HK-2 (cell line): ENCODE results near the gene PDCD4.

Source experiments
- DNase-seq: peaks from one replicate; pipeline ENCODE4 v3.0.0-alpha.2; 2018; ENCODE audit not compliant: unreplicated experiment

Gene PDCD4

DNA sequence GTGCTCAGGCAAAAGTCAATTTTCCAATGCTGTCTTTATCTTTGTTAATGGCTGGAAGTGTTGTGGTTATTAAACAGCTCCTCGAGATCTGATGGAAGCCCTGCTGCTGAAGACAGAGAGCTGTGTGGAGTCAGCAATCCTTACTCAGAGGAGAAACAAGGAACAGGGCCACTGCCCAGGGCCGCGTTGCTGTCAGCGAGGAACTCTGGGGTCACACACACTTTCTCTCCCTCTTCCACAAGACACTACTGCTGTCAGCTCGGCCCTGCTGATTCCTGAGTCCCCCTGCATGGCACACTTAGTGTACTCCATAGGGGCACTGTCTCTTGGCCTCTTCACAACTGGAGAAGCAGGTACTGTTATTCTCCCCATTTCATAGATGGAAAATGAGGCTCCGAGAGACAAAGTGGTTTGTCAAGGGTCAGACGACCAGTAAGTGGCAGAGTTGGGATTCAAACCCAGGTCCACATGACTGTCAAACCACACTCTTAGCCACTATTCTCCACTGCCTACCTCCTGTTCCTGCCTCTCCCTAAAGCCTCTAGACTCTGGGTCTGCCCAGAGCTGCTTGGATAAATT, 29.3 kb upstream of the PDCD4 start:
- no peak for DNase-seq

DNA sequence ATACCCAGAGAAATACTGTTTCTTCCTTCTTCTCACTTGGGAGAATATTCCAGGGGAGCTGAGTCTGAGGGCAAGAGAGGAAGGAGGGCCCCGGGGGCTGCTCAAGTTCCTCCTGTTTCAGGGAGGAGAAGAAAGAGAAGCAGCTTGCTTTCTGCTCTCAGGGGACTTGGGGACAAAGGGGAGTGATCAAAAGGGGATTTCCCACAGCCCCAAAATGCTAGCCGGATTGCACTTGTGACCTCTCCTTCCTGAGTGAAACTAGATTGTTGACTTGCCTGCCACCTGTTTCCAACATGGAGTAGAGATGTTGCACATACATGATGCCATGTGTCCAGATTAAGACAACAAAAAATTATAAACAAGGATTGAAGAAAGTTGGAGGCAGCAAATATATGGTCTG, 28.7 kb upstream of the PDCD4 start:
- no peak for DNase-seq

DNA sequence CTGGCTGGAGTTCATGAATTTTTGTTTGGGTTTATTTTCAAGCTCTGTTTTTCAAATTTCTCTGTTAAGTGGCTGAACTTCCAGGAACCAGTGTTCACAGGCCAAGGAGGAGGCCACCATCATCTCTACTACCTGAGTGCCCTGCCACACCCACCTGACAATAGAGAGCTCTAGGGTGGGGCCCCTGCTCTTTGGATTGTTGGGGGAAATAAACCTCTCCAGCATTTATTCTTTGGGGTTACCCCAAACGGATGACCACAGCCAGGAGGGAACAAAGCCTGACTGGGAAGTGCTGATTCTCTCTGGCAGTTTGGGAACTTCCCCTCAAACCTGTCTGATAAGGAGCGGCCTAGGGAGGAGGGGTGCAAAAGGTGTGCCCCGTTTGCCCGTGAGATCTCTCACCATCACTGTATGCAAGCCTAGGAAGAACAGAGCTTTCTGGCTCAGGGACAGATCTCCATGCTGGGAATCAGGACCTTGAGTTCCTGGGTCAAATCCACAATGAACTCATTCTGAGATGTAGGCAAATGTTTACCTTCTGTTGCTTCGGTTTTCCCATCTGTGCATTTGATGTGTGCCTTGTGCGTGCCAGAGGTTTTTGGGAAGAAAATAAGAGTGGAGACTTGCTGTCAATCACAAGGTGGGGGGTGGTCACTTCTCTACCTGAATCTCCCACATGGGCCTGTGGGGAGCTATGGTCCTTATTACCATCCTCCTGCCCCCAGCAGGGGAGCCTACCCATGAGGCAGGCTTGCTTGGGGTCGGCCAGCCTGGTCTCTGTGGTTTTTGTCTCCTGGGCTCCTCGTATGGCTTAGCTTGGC, 27.7 kb upstream of the PDCD4 start:
- DNase-seq = no peak

DNA sequence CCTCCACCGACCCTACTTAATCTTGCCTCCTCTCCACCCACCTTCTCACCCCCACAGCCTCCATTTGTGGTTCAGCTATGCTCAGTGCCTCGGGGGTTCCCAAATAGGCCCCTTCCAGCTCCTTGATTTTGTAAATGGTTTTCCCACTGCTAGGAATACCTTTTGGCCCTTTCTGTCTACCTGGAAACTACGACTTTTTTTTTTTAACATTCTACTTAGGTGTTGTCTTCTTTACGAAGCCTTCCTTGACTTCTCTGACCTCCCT, 27.2 kb upstream of the PDCD4 start:
- no peak for DNase-seq

DNA sequence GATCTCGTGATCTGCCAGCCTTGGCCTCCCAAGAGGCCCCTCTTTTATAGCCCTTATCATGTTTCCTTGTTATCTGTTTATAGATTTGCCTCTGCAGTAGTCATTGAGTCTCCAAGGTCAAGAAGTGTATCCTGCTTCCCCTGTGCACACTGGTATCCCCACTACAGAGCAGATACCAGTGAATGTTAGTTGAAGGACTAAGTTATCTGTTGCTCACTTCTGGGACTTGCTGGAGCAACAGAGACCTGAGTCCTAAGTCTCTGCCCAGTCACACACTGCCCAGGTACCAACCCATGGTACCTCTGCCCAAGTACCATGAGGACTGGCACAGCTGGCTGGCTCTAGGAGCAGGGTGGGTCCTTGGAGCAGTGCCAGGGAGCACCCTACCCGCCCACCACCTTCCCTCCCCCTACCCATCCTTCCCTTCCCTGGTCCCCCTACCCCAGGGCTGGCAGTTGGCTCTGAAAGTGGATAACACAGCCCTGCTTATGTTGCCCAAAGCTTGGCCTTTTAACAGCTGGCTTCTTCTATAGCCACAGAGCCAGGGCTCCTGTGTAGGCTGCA, 26.5 kb upstream of the PDCD4 start:
- no peak for DNase-seq

DNA sequence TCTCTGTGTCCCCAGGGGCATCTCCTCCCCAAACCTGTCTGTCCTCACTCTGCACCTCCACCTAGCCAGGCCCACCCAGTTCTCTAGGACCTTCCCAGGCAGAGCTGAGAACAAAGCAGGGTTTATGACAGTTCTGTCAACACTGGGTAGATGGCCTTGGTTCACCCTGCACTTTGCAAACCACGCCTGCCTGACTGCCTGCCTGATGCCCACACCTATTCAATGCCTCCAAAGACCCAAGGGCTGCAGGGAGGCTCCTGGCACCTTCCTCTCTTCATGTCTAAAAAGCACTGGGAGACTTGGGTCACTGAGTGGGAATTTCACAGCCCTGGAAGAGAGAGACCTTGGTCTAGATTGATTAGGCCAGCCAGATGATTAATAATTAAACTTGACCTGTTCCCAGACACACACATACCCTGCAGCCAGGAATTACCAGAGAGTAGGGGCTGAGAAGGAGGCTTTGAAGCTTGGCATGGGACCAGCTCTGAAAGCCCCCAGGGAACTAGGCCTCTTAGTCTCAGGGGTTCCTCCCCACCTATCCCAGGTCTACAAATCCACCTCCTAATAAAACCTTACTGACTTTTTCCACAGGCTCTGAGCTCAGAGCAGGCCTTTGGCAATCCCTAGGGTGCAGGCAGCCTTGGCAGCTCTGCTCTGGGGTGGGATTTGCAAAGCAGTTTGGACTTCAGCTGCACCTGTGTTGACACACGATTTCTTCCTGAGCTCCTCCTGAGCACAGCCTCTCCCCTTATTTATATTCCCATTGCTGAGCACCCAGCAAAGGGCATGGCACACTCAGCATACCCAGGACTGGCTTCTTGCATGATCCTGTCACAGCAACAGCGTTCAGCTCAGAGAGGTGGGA, 25.7 kb upstream of the PDCD4 start:
- no peak for DNase-seq

DNA sequence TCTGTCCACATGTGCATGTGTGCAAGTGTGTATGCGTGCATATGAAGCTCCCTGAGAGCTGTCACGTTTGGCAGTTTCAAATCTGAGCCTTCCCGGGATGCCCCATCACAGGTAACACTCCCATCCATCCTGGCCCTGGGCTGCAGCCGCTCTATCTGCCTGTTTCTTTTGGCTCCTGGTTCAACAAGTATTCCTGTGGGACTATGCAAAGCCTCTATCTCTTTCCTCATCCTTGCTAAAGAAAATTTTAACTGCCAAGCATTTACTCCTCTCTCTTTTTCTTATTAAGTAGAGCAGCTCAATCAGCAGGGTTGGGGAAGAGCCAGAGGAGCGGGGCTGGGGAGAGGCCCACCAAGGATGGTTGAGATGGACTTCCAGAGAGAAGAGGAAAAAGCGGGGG, 24.4 kb upstream of the PDCD4 start:
- no peak for DNase-seq

DNA sequence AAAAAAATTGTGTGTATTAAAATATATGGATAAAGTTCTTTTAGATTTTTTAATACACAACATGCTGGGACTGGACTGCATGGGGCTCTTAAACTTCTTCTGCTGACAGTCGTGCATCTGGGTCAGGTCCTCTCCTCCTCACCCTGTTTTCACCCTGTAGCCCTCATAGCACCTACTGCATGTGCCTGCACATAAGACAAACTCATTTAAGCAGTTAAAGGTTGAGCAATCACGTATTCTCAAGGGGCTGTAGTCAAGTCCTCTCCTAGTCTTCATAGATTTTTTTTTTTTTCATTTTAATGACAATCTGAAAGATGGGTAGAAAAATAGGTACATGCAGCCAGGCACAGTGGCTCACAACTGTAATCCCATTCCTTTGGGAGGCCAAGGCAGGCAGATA, 23.6 kb upstream of the PDCD4 start:
- DNase-seq = no peak

DNA sequence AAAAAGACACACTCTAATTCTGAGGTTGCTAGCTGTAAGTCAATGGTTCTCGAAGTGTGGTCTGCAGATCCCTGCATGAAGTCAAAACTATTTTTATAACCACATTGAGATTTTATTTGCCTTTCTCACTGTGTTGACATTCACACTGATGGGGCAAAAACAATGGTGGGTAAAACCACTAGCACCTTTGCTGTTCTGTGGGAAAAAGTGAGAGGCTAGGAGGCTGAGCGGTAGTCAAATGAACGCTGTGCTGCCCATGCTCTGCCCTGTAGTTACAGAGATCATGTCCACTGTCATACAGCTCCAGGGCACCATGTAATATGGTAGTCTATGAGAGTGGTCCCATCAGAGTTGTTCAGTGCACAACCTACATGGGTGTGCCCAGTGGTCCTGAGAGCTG, 21.6 kb upstream of the PDCD4 start:
- no peak for DNase-seq

DNA sequence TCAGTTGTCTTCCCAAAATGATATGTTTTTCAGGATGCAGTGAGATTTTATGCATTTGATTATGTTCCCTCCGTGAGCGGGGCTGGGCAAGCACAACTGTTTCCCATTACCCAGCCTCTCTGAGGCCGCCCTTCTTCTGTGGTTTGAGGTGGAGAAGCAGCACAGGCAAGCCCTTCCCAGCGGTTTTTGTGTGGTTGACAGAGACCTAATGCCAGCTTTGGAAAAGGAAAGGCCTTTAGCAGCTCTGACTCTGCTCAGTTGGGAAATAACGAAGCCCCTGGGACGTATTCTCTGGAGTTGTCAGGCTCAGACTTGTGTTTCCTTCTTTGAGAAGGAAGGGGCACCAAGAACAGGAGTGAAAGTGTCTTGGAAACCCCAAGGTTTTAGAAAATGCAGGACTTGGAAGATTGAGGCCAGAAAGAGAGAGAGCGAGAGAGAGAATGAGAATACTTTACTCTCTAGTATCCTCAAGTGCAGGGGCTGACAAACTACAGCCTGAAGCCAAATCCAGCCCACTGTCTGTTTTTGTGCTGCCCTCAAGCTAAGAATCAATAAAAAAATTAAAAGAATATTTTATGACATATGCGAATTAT, 20.6 kb upstream of the PDCD4 start:
- DNase-seq = no peak

DNA sequence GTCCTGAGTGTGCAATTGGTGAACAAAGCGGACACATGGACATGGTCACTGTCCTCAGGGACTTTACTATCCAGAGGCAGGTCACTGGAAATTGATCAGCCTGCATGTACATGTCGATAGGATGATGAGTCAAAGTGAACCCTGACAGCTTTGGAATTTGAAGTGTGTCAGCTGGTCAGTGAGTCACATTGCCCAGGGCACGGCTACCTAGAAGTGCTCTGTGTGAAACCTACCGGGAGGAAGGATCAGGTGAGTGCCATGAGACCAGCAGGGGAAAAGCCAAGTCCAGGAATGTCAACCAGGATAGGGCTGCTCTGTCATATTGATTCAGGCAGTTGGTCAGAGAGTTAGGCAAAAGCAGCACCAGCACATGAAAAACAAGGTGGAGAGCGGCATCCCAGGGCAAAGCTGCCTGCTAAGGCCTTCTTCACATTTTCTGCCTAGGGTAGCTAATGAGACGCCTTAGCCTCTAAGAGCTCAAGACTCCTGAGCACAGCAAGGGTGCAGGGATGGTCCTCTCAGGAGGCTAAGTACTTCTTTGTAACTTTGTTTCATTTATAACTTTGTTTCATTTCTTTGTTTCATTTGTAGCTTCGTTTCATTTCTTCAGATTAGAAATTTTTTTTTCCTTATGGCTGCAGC, 19.4 kb upstream of the PDCD4 start:
- peak; percentile 76 for DNase-seq

DNA sequence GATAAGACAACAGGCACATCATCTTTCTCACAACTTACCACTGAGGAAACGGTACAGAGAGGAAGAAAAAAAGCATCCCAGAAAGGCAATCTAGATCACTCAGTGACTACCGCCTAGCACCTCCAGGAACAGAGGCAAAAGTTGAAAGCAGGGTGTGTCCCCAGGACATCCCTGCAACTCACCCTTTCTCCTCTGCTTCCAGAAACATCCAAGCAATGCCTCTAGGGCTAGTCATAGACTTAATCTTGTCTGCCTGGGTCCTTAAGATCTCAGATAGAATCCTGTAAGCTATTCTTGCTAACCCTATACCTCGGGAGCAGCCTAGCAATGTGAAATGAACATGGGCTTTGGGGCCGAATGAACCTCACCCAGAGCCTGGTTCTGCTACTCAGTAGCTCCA, 18.8 kb upstream of the PDCD4 start:
- no peak for DNase-seq

DNA sequence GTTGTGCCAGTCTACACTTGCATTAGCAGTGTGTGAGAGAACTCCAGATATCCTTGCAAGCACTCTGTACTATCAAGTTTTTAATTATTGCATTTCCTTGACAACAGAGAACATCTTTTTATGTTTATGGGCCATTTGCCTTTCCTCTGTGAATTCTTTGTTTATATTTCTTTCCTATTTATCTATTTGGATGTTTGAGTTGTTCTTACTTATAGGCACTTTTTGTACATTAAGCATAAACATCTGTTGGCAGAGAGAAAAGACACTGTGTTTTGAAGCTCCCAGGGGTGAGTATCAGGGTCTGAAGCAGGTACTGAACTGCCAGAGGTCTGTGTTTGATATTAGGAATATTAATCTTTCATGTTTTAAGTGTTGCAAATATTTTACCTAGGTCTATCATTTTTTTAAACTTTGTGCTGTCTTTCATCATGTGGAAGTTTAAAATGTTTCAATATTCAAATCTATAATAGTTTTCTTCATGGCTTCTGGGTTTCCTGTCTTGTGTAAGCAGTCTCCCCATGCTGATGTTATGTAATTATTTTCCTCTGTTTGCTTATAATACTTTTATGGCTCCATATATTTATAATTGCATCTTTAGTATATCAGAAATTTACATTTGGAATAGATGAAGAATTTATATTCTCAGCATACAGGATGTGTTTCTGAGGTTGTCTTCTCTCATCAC, 17.7 kb upstream of the PDCD4 start:
- DNase-seq = no peak

DNA sequence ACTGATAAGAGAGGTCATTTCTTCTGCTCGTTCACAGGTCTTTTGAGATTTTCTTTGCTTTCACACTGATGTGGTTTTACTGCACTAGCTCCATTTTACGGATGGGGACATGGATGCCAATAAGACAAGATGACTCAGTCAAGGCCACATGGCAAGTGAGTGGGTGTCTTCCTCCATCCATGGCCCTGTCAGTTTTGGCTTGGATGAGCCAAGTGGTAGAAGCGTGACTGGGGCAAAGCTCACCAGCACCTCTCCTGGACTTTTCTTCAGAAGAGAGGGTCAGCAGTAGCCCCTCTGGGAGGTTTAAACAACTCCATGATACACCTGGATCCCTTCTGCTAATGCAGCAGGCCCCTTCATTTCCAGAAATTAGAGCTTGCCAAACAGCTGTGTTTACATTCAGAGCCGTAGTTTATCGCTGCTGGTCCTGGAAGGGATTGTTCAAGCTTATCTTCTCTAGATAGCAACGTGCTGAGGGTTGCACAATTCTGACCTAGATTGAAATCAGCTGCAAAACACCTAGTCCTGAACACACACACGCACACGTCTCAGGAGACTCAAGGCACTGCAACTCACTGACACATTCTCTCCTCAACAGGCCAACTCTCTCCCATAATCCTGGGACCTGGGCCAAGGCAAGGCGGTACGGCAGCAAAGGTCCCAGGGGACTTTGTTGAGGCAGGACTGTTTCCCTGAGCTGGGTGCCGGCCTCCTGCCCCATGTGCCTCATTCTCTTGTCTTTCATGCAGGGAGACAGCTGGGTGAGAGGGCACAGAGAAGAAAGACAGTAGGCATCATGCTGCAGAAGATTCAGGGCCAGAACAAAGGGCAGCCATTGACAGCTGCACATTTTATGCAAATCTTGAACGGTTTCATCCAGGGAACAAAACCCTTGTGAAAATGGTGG, 14.2 kb upstream of the PDCD4 start:
- DNase-seq = no peak

DNA sequence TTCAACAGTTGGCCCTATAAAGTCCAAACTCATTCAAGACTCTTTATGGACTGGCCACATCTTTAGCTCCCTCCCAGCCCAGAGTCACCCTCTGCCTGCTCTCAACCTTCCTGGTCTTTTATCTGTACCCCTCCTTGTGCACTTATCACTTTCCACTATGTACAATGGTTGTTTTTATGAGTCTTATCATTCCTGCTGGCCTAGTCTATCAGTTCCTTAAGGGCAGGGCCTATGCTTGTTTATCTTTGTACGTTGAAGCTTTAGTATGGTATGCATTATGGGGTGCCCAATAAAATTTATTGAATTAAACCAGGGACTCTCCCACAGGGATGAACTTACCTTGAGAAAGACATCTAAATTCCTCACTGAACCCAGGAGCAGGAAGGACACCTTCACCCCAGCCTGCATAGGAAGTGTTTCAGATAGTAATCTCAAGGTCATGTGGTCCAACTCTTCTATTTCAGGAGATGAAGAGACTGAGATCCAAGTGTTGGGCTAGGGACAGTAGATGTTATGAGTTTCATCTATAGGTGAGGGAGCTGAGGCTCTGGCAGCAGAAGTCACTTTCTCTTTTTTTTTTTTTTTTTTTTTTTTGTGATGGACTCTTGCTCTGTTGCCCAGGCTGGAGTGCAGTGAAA, 13.3 kb upstream of the PDCD4 start:
- no peak for DNase-seq

DNA sequence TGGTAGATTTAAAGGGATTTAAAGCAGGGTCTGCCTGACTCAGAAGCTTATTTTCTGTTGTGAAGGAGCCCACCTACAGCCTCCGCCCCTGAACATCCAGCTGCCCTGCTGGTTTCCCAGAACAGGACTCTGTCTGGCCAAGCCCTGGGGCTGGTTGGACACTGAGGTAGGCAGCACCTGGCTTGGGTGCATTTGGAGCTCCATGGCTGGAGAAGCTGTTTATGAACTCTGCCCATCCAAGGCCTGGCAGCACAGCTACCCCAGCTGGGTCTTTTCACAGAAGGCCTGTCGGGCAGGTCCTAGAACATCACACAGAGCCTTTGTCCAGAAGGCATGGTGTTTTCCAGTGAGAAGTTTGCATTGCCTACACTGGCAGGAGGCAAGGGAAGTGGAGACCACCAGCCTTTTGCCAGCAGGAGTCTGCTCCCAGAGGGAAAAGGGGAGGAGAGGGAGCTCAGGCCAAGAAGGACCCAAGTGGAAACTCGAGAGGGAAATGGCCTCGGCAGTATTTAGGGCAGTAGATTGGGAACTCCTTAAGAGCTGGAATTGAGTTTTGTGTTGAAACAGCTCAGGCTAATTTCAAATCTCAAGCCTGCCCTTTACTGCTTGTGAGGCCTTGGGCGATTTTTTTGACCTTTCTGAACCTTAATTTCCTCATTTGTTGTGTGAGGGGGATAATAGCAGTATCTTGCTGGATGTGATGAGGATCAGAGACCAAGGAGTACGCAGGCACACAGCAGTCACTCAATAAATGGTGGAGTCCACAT, 12.3 kb upstream of the PDCD4 start:
- no peak for DNase-seq

DNA sequence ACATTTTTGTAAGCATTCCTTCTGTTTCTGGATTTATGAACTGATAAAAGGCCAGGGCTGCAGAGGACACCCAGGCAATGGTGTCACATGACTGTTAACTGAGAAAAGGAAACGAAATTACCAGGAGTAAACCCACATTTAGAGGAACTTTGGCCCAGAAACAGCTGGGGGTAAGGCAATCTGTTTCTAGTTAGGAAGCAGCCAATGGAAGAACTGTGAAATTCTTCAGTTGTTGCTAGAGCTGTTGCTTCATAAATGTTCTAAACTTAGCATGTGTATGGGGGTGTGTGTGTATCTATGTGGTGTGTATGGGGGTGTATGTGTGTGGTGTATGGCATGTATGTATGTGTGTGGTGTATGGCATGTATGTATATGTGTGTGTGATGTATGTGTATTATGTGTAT, 11.8 kb upstream of the PDCD4 start:
- DNase-seq = no peak

DNA sequence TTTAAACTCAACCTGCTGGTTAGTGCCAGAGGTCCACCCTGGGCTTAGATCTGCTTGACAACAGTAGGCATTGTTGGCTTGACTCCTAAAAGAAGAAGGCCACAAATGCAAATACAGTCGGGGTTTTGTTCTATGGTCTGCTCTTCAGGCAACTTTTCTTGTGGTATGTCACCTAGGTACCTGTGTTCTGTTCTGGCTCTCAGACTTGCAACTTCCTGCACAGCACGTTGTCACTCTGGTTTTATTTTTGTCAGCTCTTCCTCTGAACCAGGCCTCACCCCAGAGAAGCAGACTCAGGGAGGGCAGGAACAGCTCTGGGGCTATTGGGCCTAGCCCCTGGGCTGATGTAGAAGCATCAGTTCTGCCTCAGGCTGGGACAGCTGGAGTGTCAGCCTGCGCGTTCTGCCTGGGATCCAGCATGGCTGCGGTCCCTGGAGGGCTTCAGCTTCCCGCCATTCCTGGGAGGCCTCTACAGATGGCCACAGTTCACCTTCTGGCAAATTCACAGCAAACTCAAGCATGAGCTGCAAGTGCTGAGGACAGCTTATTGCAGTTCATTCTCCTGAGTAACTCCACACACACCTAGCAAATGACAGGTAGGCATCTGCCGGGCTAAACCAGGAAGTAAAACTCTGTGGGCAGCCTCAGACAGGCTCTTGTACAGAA, 11.0 kb upstream of the PDCD4 start:
- no peak for DNase-seq
